Adrenal gland (tissue), 5 donors: Measurements from ENCODE around the gene RSRC1.

Experiments
- CTCF ChIP-seq, 6 experiments: fragments of 450-650 bp in 4 of 6; fragments of 200-600 bp in 2 of 6; sonication (generic) in 1 of 6; IDR thresholded peaks; 1 replicate in 5 of 6; 2 replicates in 1 of 6; pipeline versions ENCODE4 v1.5.1 to v1.8.0; 2016 to 2021; ENCODE audit warnings: antibody characterized with exemption in 6 of 6, mild to moderate bottlenecking in 2 of 6, moderate library complexity in 1 of 6
- POLR2A ChIP-seq, 2 donors: fragments of 450-650 bp; IDR thresholded peaks; one replicate each; pipeline ENCODE4 v1.6.1; 2017; ENCODE audit warnings: antibody characterized with exemption in 2 of 2, mild to moderate bottlenecking in 2 of 2, moderate library complexity in 1 of 2
- donor health status: DM: no; HTN: no; CAD: no.

- no peak for TF ChIP-seq CTCF (IDR thresholded peaks at IDR 0.05)
- no peak for TF ChIP-seq POLR2A (IDR thresholded peaks at IDR 0.05)
Measured at GRCh38 chr3:158552124-158552523, 442.2 kb downstream of the RSRC1 start.
